ENCODE results near the gene CELF2.
A peak's percentile ranks its signal among the peaks of the same experiment; 100 is the strongest.

Gene CELF2

DNA sequence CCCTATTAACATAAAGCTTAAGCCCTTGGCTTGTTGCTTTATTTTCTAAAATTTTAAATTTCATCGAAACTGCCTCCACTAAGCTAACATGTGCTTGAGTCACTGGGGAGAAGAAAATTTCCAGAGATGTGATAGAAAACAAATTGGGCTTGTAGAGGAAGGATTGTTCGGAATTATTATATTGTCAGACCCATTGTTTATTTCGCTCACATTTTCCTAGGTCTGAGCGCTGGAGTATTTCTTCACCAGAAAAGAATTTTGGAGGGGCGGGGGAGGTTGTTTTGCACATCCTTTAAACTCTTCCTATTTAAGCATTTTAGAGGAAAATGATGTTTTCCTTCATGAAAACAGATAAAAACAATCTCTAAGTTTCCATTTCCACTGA lies 29.1 kb downstream of the CELF2 start:
- intact Hi-C loops (cut with DNase I): loop anchor here (10.0 kb wide), 1 partner anchor 158 kb away; no protein-coding TSS in a partner anchor
- DNase-seq: no peak

DNA sequence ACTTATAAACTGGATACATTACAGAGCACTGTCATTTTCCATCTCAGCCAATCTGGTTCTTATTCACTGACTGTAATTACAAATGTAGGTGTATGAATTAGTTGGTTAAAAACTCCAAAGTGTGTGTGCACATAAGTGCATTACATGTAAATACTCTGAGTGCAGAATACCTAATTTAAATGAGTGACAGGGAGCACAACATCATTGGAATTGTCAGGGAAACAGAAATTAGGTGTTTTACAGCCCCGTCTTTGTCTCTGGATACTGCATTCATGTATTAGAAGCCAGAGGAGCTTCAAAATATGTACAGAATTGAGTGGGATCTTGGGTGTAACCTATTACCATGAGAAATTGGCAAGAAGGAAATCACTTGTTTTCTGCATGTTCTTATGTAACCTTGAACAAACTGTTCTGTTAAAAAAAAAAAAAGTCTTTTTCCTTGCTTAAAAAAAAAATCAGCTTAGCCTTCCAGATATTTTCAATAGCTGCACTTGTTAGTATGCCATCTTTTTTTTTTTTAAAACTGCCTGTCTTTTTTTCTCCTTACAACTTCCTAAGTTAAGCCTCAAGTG lies 31.1 kb downstream of the CELF2 start:
- intact Hi-C loops (cut with DNase I): loop anchor here (10.0 kb wide), 1 partner anchor 156 kb away; no protein-coding TSS in a partner anchor
- DNase-seq: no peak

DNA sequence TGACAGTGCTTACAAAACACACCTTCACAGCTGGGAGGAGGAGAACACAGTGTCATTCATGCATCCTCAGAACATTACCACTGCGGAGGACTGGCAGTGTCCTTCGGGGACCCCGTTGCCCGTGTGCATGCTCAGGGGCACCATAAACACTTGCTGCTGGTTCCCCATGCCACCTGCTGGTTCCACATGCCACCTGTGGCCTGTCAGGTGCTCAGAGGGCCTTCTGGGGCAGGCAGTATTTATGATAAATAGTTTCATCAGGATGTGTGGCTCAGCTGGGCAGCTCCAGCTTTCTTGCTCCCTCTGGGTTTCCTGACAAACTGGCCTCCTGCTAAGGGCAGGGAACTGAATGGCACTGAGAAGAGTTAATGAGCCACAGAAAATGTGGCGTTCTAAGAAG lies 32.1 kb downstream of the CELF2 start:
- intact Hi-C loops (cut with DNase I): loop anchor here (10.0 kb wide), 1 partner anchor 155 kb away; no protein-coding TSS in a partner anchor
- peak in 1 of 42 donors; percentile 33 for DNase-seq

DNA sequence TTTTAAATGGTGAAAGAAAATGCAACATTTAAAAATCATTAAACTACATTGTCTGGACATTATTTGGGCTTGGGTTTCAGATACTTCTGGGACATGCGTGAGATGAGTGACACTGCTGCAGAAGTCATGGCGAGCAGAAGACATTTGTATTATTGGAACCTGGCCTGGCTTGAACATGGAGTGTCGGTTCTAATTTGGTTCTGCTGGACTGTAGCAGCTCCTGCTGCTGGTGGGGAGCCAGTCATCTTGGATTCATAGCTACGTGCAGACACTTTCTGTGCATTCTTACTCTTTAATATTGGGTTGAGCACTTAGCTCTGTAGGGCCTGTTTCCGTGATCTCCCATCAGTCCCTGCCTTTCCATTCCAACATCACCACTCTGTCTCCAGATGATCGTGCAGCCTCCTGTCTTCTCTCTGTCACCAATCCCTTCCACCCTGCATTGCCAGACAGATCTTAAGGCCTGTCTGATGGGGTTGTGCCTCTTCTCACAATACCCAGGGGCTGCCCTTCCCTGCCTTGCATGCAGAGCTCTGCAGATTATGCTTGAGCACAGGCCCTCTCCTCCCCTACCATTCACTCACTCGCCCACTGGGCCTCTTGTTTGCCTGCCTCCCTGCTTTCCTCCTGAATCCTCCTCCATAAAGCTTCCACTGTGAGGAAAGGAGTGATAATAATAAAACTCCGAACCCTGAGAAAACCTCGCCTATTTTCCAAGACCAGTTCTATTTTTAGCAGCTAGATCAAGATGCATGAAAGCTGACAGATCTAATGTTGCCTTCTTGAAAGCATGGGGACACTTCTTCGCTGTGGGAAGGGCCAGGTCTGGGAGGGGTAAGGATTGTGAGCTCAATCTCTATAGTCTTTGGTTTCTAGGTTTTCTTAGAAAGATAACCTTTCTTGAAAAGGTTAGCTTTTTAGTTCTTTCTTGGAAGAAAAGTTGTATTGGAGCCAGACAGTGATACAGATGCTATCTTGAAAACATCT lies 32.9 kb downstream of the CELF2 start:
- peak in 11 of 42 donors; percentile 19 to 75 (median 45) for DNase-seq
- intact Hi-C loops (cut with DNase I): no loop called here

DNA sequence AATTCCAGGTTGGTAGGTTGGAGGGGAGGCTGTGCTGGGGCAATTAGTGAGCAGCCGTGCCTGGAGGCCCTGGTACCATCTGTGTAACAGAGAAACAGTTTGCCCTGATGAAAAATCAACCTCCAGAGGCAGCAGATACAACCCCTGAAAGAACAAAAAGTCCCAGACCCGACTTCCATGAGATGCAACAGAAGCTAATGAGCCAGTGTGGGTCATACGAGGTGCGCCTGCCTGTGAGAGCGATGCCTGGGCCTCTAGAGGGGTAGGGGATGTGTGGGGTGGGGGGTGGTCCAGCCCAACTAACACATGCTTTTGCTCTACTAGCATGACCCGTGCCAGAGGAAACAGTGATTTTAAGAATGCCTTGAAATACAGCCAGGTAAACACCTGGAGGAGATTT lies 39.3 kb downstream of the CELF2 start:
- intact Hi-C loops (cut with DNase I): no loop called here
- DNase-seq: no peak

DNA sequence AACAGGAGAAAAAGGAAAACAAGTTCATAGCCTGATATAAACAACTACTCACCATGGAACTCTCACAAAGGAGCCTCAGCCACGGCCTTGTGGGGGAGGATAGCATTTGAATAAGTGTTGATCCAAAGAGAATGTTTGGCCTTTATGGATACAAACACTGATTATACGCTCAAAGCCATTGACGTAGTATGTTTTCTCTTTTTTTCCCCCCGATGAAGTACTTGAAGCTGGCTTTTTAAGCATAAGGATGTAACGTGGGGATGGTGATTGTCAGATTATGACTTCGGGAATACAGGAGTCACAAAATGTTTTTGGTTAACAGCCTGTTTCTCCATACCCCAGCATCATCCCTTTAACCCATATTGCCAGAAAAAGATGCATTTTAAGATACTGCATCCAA lies 39.8 kb downstream of the CELF2 start:
- no peak for DNase-seq
- intact Hi-C loops (cut with DNase I): no loop called here

DNA sequence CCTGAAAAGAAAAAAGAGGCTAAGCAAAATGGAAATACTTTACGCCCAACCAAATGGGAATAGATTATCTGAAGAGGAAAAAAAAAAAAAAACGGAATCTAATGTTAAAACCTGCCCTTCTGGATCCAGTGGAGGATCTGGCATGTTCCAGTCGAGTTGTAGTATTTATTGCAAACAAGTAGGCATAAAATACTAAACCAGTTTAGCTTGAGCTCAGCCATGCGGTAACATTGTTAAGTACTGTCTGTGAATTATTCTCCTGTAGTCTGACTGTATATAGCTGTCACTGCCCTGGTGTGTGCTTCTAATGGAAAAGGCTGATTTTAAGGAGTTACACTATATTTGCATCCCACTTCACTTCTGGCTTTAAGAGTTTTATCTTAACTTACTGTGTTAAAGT lies 40.3 kb downstream of the CELF2 start:
- DNase-seq: no peak
- intact Hi-C loops (cut with DNase I): no loop called here

DNA sequence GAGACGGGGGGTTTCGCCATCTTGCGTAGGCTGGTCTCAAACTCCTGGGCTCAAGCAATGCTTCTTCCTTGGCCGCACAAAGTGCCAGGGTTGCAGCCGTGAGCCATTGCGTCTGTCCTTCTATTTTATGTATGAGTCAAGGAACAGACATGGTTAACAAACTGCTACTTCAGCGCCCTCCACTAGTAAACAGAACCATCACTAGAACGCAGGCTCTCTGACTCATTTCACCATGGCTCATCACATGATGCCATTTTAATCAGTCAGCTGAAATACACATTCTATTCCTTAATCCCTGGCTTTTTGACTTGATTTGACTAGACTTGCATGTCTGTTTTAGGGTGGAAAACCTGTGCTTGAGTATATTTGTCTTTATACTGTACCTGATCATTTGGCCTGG lies 41.3 kb downstream of the CELF2 start:
- intact Hi-C loops (cut with DNase I): no loop called here
- DNase-seq: no peak

DNA sequence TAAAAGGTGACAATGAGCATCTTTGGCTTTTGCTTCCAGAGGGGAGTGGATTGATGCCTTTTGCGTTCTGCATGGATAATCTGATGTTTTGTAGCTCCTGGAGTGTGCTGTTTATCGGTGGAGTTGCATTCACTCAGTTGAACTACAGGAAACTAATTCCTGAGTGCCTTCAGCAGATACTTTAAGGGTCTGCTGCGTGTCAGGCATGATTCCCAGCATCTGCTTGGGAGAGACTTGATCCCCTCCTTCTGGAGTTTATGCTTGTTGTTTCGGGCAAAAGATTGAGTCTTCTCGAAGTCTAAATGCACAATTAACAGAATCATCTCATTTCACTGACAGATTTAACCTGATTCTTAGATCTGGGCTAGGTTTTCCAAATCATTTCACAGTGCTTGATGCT lies 46.2 kb downstream of the CELF2 start:
- no peak for DNase-seq
- intact Hi-C loops (cut with DNase I): no loop called here

DNA sequence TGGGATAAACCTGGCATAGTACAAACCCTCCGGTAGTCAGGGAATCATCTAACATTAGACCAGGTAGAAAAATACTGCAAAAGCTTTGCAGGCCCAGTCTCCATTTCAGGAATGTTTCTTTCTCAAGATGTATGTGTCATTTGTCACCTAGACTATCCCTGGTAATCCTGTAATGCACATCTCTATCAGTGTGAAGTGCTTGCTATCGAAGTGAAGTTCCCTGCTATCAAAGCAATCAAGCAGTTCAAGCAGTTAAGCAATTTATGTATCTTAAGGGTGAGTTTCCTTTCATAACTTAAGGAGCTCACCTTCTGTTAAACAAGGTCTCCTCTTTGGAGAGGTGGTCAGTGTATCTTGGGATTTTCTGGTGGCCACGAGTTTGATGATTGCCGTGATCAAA lies 47.2 kb downstream of the CELF2 start:
- no peak for DNase-seq
- intact Hi-C loops (cut with DNase I): no loop called here

DNA sequence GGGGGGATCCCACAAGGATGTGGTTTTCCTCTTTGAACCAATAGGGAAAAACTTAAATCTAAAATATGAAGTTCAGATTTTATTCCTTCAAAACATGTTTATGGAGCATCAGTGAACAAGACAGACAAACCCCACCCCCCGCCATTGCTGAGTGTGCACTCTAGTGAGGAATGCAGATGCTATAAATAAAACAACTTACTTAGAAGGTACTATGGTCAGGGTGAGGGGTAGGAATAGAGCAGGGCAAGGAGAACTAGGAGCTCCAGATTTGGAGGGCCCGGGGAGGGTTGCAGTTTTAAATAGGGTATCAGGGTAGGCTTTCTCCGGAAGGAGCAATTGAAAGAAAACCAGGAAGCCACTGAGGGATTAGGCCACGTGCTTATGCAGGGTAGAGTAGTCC lies 47.9 kb downstream of the CELF2 start:
- intact Hi-C loops (cut with DNase I): no loop called here
- DNase-seq: no peak

DNA sequence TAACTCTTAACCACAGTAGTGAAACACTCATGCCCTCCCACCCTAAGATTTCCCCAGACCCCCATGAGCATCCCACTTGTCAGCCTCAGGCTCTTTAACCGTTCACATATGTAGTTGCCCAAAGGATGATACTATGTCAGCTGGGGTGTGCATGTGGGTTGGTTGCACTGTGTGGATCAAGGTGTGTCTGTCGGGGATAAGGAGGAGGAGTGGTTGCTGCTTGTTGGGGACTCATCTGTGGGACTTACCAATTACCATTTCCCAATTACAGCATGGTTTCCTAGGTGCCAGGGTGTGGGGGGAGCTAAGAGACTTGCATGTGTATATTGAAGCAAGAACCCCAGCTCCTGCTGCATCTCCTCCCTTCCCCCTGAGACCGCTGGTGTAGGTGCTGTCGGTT lies 48.8 kb downstream of the CELF2 start:
- intact Hi-C loops (cut with DNase I): no loop called here

DNA sequence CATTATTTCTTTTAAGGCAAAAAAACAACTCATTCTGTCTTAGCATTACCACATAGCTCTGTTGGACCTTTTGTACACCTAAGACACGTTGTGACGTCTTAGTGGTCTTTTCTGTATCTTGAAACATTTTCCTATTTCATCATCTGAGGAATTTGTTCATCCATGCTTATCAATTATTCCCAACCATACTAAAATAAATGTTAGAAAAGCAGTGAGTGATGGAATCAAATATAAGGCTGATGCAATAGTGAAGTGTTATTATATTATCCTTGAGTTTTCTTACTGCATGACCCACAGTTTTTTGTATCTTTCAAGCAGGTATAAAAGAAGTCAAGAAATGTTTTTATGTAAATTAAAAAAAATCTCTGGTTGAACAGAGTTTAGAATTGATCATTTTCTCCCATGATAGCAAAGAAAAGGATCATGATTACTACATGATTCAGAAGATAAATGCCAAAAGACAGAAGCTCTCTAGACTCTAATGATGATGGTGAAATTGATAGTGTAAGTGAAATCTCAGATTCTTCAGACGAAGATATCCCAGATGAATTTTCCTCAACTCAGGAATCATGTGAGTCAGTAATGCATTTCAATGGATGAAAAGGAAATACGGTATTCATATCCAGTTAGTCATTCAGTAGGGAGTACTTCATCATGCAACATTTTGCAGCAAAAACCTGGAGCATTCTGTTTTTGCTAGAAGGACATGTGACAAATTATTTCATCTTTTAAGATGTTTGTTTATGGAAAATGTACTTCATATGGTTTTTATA lies 51.4 kb downstream of the CELF2 start:
- DNase-seq: no peak
- intact Hi-C loops (cut with DNase I): no loop called here

More for the DNA sequence above, 48.8 kb downstream of the CELF2 start:
- peak in 13 of 42 donors; percentile 13 to 71 (median 43) for DNase-seq

DNA sequence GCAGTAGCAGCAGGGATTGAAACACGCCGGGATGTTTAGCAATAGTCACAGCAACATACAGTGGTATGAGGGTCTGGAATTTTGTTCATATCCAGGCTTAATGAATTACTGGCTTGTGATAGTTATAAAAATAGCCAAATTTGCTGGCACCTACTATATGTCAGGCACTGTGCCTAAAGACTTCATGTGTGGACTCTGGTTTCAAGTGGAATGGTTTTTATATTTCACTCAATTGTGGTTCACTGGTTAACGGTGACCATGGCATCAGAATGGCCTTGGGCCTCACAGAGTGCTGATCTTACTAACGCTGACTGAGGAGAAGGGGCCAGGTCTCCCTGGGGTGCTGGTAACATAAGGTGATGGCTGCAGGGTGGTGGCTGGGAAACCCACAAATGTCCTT lies 55.7 kb downstream of the CELF2 start:
- intact Hi-C loops (cut with DNase I): no loop called here

DNA sequence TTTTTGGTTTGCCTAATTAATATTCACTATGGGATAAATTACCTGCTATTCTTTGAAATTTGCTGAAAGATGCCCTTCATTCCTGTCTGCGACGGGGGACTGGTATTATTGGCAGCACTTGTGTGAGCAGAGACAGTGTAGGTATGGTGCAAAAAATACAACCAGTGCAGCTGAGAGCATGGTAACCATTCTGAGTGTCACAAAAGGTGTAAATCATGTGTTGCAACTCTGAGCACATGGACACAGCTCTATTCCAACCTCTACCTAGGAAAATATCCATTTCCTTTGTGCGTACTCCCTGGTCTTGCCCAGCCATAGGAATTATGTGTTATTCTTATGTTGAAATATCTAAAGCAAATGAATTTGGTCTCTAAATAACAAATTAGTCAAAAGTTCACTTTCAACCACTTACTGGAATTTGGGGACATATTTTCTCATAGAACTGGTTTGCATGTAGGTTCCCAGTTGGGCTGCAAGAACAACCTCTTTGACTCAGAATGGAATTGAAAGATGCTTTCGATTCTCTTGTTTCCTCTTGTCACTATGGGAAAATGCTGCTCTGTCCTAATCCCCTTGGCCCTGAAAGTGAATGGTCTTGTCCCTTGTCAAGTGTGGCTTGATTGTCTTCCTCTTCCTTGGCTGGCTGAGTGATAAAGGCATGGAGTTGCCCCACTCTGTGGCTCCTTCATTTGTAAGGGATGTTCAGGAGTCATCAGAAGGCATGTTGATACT lies 57.0 kb downstream of the CELF2 start:
- intact Hi-C loops (cut with DNase I): no loop called here
- no peak for DNase-seq

More for the DNA sequence above, 55.7 kb downstream of the CELF2 start:
- no peak for DNase-seq

DNA sequence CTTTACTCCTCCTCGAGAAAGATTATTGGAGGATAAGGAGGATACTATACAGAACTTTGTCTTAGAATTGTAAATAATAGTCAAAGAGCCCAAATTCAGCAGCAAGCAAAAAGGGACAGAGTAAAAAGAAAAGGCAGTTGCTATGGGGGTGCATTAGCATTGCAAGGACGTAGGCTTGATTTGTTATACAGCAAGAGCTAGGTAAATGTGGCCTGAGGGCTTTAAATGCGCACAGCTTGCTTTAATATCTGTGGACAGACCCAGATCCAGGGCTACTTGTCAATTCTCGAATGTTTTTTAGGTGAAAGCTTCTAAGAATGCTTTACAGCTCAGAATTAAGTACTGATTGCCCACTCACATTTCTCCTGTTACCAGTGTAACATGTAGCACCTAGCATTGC lies 58.5 kb downstream of the CELF2 start:
- no peak for DNase-seq
- intact Hi-C loops (cut with DNase I): no loop called here

DNA sequence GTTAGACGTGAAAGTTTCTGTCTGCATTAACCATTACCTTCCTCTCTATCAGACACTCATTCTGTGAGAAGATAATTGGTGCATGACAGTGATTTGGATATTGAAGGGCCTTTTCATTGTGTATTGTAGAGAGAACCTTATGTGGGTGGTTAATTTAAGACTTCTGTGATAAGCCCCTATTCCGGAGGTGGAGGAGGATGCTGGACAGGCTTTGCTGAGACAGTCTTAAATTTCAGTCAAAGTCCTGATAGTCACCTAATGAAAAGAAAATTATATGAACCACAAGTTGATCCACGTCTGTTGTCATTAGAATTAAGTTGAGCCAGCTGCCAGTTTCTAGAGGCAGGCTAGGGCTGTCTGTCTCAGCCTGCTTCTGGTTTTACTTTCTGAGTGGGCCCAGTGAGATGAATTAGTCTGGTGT lies 62.9 kb downstream of the CELF2 start:
- intact Hi-C loops (cut with DNase I): no loop called here
- DNase-seq: no peak

DNA sequence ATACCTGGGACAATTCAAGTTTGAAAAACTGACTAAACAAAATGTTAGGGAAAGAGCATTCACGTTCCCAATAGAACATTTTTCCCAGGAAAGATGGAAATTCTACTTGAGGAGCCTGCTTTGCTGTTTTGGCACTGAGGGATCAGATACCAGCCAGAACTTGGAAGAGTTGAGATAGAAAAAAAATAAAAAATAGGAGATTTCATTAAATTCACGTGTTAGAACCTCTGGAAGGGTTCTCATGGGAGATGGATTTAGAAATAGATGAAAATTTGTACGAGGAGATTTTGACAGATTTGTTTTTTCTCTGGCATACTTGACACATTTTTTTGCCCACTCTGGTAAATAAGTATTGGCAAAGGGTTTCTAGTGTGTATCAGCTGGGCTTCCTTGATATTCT lies 63.7 kb downstream of the CELF2 start:
- intact Hi-C loops (cut with DNase I): no loop called here

DNA sequence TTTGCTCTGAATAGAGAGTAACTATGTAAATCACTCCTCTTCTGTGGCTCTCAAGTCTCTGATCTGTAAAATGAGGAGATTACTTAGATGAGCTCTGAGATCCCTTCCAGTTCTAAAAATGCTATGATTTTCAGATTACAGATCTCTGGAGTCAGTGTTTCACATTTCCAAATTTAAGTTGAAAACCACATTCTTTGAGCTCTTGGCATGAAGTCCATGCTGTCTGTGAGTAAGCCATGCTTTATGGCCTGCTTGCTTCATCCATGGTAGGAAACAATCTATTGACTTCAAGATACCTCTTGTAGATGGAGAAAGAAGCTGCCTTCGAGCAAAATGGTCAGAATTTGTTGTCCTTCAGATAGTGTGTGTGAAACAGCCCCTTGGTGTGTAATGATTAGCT lies 64.9 kb downstream of the CELF2 start:
- intact Hi-C loops (cut with DNase I): no loop called here
- DNase-seq: no peak

More for the DNA sequence above, 63.7 kb downstream of the CELF2 start:
- no peak for DNase-seq
